ENCODE data around the gene SIX4.

The SIX4 gene

DNA sequence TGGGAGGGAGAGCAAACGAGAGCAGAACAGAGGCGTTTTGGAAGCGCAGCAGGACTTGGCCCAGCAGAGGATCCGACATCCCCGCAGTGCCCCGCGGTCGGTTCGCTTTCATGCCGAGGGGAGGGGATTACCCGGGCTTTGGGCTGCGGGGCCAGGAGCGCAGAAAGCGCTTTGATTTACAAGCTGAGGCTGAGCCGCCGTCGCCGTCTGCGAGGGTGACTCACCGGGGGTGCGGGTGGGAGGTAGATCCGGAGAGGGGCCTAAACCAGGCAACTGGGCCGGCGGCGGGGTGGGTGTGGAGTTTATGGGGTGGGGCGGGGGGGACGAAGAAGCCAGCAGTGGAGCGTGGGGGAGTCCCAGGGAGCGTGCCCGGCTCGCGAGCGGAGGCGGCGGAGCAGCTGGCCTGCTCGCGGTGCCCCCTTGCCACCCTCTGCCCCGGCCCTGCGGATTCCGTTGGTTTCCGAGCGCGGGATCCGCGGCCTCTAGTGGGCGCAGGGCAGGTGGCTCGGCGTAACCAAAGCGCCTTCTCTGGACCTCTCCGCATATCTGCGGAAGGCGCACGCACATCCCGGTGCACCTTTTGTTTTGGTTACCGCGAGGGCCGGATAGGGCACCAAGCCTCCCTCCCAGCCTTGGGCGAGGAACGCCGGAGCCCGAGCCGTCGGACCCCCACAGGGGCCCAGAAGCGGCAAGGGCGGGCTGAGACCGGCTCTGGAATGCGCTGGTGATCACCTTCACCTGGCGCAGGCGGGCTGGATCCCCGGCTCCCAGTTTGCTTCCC, 2.6 kb downstream of the SIX4 start:
- DNase-seq: peak; percentile 75

DNA sequence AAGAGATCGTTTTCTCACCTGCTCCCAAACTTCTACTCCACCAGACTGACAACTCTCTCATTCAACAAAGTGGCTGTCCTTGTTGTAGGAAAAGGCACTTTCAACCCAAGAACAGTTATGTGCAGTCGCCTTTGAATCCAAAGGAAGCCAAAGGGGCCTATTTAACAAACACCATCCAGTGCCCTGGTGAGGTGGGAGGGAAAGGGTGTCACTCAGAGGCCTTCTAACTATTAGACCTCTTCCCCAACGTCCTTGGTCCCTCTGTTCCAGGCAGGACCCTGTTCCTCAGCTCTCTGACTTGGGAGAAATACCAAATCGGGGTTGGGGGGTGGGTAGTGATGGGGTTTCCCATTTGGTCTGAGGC, 3.2 kb downstream of the SIX4 start:
- peak; percentile 1 for DNase-seq

DNA sequence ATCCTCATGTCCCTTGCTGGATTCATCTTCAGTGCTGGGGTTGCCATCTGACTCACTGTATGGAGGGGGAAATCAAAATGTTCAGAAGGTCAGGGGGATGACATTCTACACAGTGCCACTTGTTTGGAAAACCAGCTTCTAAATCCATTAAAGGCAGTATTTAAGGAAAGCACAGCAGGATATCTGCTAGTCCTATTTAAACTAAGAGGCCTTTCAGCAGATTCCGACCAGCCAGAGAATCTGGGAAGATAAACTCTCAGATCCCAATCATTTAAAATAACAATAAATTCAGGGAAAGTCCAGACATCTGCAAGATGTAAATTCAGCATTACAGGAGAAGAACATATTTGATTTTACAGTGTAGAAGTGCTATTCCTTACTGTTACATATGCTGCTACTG, 3.8 kb downstream of the SIX4 start:
- no peak for DNase-seq

DNA sequence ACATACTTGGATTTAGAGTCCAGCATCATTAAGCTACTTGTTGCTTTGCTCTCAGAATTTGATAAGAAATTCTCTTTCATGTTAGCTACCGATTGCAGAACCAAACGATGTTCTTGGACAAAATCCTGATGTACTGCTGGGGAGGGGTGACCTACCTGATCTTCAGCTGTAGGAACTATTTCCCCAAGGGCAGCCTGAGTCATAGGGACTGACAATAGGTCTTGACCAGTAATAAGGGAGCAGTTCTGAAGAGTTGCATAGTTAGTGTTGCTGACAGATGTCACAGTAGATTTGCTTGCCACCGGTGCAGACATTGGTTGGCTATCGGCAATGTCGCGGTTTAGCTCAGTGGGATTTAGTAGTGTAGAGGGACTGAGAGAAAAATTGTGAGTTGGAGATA, 10.6 kb downstream of the SIX4 start:
- no peak for DNase-seq

DNA sequence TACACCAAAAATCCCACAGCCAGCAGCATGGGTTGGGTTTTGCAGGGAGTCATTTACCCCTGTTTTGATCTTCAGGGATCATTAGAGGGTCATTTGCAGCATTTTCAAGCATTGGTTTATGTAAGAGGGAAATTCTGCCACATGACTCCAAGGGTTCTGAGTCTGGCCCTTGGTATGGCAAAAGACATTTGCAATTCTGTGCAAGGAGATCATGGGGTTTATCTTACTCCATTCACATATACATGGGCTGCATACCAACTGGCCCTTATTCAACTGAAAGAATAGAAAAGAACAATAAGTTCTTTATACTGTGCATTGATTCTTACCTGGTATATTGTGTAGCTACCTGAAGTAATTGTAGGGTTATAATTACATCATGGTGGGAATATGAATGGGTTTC, 13.7 kb downstream of the SIX4 start:
- no peak for DNase-seq

DNA sequence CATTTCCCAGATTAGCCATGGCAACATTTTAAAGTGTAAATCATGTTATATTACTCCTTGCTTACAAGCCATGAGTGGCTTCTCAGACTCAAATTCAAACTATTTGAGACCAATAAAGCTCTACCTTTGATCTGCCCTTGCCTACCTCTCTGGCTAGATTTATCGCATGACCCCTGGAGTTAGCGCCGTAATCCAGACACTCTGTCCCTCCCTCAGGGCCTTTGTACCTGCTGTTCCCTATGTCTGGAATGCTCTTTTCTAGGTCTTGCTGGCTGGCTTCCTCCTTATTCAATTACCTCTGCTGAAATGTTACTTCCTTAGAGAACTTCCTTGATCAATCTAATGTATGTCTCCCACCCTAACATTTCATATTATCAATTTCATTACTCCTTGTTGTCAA, 16.3 kb downstream of the SIX4 start:
- DNase-seq: no peak

DNA sequence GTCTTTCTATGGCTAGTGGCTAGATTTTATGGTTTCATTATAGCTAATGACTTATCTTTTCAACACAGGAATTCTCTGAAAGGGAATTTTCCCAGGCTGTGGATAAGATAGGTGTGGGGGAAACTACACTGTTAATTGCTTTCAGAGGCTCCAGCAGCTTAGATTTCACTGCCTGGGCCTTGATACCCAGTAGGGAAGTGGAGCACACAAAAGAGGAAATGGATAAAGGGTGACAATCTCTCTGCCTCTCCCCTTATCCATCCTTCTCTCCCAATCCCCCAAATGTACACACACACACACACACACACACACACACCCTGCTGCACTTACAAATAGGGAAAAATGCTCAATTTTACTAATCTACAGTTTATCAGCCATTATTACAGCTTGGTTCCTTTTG, 19.1 kb downstream of the SIX4 start:
- DNase-seq: no peak

DNA sequence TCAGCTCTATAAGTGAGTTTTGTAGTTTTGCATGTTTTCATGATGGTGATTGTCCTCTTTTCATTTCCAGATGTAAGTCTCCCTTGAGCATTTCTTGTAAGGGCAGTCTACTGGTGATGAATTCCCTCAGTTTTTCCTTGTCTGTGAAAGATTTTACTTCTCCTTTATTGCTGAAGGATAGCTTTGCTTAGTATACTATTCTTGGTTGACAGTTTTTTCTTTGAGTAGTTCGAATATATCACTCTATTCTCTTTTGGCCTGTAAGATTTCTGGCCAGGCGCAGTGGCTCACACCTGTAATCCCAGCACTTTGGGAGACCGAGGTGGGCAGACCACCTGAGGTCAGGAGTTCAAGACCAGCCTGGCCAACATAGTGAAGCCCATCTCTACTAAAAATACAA, 23.6 kb downstream of the SIX4 start:
- DNase-seq: no peak

DNA sequence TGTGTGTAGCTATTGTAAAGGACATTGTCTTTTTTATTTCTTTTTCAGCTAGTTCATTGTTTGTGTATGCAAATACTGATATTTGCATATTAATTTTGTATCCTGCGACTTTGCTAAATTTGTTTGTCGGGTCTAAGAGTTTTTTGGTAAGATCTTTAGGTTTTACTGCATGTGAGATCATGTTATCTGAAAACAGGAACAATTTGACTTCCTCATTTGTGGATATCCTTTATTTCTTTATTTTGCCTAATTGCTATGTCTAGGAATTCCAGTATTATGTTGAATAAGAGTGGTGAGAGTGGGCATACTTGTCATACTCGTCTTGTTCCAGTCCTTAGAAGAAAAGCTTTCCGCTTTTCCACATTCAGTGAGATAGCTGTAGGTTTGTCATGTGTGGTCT, 28.8 kb downstream of the SIX4 start:
- DNase-seq: no peak

DNA sequence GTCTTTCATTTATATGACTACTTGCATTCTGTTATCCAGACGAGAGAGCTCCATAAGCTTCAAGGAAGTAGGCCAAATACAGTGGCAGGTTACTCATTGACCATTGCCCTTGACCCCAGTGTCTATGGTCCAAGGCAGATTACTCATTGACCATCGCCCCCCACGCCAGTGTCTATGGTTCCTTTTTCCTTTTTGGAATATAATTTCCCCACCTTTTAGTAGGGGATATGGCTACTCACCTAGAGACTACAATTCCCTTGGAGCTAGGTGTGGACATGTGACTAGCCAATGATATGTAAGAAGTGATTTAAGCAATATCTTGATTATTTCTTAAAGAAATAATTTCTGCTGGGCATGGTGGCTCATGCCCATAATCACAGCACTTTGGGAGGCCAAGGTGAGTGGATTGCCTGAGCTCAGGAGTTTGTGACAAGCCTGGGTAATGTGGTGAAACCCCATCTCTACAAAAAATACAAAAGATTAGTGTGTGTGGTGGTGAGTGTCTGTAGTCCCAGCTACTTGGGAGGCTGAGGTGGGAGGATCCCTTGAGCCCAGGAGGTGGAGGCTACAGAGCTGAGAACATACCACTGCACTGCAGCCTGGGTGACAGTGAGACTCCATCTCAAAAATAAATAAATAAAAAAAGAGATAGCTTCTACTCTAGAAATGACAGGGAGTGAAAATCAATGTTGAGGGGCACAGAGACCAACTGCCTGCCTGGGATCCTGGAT, 32.6 kb downstream of the SIX4 start:
- DNase-seq: no peak

DNA sequence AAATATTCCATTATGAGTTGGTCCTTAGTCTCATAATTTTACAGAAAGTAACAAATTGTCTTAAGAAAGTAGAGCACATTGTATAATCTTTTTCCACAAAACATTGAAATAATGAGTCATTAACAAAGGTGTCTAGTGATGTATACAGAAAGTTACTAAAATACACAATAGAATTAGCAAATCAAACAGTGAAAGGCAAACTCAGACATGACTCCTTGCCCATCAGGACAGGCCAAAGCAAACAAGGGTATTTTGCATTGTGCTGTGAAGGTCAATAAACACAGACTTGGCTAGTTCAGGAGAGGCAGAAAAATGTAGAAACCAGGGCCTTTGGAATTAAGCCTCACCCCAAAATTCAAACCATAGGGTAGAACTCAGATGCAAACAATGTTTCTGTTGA, 37.3 kb downstream of the SIX4 start:
- DNase-seq: no peak

DNA sequence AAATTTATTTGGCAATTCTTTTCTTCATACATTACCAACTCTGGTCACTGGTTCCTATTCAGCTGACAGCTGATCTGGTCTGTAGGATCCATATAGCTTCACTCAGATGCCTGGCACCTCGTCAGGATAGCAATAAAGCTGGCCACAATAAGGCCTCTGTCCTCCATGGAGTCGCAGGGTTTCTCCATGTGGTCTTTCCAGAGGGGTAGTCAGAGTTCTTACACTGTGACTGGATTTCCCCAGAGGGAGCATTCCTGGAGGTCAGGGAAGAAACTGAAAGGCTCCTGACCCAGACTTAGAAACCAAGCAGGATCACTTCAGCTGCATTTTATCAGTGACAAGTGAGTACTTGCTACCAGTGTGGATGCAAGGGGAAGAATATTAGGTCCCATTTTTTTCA, 39.9 kb downstream of the SIX4 start:
- no peak for DNase-seq

DNA sequence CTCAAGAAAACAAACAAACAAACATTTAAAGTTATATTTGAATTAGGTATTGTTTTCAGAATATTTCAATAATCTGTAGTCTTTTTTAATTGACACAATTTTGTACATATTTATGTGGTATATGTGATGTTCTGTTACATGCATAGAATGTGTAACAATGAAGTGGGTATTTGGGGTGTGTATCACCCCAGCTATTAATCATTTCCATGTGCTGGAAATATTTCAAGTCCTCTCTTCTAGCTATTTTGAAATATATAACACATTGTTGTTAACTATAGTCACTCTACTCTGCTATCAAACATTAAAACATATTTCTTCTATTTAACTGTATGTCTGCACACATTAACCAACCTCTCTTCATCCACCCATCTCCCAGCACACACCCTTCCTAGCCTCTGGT, 42.9 kb downstream of the SIX4 start:
- DNase-seq: no peak

DNA sequence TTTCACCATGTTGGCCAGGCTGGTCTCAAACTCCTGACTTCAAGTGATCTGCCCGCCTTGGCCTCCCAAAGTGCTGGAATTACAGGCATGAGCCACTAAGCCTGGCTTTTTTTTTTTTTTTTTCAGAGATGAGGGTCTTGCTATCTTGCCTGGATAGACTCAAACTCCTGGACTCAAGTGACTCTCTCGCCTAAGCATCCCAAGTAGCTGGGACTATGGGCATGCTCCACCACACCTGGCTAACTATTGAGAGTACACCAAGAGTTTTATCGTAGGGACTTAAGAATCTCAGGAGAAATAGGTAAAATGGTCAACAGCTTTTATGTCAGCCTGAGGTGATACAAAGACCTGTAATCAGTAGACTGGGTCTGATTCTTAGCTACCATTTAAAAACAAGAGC, 43.6 kb downstream of the SIX4 start:
- no peak for DNase-seq

DNA sequence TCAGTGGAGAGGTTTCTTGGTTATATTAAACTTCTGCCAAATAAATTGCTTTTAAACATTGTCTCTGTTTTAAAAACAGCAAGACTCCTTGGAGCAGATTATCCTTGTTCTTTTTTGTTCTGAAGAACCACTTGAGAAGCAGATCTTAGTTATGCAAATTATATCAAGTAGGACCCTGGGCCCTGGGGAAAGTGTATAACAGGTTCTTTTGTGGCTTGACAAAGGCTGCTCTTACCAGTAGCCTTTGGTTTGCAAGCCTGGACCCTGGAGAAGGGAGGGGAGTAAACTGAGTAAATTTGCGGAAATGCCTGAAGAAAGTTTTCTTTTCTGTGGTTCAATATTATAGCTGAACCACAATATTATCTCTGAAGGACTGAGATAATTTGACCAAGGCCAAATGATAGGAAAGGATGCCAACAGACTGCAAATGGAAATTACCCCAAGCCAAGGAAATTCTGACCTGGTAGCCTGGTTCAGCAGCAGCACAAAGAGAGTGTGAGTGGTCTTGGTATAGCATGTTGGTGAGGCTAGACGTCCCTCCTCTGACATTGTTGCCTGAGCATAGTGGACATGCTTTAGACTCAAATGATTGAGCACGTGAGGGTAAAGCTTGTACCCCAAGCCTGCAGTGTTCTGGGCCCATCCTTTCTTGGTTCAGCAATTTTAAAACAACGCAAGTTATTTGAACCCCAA, 44.4 kb downstream of the SIX4 start:
- no peak for DNase-seq

DNA sequence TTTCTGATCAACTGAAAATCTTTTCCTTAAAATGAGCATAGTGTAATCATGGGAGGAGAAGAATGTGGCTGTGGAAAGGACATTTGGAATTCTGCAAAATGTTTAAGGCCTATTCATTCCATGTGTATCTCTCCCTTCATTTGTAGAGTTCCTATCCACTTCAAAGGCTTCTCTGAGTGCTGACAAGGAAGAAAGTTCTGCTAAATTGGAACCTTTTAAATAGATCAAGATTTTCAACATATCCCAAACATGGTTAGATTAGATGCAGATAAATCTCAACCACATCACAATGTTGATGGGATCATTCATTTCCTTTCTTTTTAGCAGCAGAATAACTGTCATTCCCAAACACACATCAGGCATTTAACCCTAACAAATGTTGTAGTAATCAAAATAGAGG, 46.5 kb downstream of the SIX4 start:
- DNase-seq: no peak

DNA sequence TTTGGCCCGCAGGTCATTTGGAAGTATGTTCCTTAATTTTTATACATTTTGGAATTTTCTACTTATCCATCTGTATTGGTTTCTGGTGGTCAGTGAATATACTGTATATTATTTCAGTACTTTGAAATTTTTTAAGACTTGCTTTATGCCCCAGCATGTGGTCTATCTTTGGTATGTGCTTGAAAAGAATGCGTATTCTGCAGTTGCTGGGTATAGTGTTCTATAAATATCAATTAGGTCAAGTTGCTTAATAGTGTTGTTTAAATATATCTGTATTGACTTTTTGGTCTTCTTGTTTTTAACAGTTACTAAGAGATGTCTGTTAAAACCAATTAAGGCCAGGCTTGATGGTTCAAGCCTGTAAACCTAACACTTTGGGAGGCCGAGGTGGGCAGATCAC, 53.2 kb downstream of the SIX4 start:
- DNase-seq: no peak

DNA sequence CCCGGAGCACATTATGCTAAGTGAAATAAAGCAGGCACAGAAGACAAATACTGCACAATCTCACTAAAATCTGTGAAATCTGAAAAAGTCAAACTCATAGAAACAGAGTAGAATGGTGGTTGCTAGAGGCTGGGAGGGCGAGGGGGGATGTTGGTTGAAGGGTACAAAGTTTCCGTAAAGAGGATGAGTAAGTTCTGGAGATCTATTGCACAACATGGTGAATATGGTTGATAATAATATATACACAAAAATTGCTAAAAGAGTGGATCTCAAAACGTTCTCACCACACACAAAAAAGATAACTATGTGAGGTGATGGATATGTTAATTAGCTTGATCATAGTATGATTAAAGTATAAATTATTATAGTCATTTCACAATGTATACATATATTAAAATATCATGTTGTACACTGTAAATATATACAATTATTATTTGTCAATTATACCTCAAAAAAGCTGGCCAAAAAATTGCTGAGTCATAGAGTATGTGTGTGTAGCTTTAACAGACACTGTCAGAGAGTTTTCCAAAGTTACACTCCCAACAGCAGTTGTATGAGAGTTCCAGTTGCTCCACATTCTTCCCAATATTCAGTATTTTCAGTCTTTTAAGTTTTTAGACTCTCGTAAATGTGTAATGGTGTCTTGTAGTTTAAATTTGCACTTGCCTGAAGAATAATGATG, 55.6 kb downstream of the SIX4 start:
- DNase-seq: no peak

DNA sequence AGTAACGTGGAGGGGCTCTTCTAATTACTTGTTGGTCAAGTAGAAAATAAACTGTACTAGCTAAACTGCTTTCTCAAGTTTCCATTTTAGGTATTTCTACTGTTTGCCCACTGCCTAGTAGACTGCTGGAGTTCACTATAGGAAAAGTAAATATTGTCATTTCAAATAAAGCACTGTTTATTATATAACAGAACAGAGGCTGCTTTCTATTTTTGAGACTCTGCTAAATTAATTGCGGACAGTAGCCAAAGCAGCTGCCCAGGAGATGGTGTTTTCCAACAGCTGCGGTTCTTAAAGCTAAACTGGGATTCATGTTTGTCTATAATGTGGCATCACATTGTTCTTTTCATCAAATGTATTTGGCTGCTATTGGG, 59.0 kb downstream of the SIX4 start:
- DNase-seq: no peak

DNA sequence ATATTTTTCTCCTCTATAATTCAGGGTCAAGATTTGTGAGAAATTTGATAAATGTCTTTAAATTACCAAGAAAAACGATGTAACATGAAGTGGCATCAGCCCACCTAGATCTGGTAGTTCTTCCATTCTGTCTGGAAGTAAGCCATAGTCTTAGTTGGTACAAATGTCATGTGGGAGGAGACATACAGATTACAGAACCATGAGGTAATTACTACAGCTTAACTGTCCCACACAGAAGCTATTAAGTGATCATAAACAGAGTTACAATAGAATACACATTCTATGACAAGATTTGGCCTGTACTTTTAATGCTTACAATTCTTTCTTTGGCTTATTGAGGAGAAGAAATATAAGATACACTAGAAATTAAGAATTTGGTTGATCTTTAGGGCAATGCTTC, 61.2 kb downstream of the SIX4 start:
- DNase-seq: no peak

DNA sequence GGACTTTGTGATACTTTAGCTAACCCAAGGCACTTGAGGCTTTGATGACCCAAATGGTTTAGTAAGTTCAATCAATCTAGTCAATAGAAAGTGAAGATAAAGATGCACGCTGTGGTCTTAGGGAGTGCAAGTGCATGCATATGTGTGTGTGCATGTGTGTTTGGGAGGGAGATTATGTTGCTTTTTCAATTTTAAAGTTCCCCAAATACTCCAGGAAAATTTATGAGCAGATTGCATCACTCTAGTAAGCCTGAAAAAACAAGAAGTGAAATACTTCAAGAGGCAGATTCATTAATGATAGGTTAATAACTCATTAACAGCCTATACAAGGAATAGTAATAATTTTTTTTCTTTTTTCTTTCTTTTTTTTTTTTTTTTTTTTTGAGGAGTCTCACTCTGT, 62.4 kb downstream of the SIX4 start:
- DNase-seq: no peak
